K562 treated with DMSO at 1 percent for 24 hours (cell line): Measurements from ENCODE around the gene HARS1. TPM values are rescaled to one million over a fixed set of nuclear protein-coding genes. Genes with fewer than 3 reads are reported as not detected.

ENCODE experiments used
- total RNA-seq: library from RNA; unstranded; fragments of 300-600 nt; gene quantifications from 2 replicates; pipeline ENCODE4 v1.2.3, GENCODE V29; 2022; ENCODE audit warnings: low read depth; ENCODE audit not compliant: insufficient read depth

HARS1 gene, protein sequence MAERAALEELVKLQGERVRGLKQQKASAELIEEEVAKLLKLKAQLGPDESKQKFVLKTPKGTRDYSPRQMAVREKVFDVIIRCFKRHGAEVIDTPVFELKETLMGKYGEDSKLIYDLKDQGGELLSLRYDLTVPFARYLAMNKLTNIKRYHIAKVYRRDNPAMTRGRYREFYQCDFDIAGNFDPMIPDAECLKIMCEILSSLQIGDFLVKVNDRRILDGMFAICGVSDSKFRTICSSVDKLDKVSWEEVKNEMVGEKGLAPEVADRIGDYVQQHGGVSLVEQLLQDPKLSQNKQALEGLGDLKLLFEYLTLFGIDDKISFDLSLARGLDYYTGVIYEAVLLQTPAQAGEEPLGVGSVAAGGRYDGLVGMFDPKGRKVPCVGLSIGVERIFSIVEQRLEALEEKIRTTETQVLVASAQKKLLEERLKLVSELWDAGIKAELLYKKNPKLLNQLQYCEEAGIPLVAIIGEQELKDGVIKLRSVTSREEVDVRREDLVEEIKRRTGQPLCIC
- total RNA-seq, result 63.3 and 68.0 TPM in 2 replicates

GRCh38 chr5:140690941-140691924, at the start of gene HARS1, which contains the start of gene HARS2:
HARS1 (minus strand) TSS chr5:140691370; CDS start chr5:140691304, 66 bp downstream.
HARS2 (plus strand) TSS chr5:140691455; CDS start chr5:140691649, 194 bp downstream.

GRCh38 chr5:140700177-140701144, 9.3 kb upstream of the HARS1 start, which contains the start of gene ZMAT2:
ZMAT2 (plus strand) TSS chr5:140700447; CDS start chr5:140700461, 14 bp downstream.

DNA sequence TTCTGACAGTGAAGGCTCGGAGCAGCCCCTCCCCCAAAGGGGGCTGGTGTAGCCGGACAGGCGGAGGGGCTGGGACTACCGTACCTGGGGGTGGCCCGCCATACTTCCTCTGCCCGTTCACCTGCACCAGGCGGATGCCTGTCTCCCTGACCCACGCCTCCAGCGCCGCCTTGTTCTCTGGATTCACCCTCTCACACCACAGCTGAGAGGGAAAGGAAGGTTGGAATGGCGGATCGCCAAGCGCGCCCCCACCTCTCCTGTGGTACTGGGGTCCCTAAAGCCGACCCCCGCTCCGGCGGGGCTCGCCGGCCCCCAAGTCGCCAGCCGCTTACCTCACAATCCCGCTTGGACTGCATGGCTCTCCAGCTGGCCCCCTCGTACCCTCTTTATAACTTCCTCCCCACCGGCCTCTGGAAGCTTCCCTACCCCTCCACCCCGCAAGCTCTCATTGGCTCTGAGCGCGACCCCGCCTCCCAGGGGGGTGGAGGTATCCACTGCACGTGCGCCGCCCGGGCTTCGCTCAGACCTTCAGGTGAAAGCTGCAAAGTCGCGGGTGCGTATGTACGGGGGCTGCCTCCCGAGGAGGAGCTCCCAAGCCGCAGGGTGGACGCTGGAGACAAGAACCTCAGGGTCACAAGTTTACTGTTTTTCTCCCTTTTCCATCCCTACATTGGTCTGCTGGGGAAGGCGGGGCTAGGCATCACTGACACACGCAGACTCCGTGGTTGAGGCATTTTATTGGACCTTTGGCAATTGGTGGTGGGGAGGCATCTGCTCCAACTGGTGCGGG, 17.8 kb downstream of the HARS1 start, which contains the start of gene DND1:
TSS of gene DND1 (minus strand) at position 390 of the 790 bp plus-strand sequence. CDS start at position 356, 34 bp downstream.

DNA sequence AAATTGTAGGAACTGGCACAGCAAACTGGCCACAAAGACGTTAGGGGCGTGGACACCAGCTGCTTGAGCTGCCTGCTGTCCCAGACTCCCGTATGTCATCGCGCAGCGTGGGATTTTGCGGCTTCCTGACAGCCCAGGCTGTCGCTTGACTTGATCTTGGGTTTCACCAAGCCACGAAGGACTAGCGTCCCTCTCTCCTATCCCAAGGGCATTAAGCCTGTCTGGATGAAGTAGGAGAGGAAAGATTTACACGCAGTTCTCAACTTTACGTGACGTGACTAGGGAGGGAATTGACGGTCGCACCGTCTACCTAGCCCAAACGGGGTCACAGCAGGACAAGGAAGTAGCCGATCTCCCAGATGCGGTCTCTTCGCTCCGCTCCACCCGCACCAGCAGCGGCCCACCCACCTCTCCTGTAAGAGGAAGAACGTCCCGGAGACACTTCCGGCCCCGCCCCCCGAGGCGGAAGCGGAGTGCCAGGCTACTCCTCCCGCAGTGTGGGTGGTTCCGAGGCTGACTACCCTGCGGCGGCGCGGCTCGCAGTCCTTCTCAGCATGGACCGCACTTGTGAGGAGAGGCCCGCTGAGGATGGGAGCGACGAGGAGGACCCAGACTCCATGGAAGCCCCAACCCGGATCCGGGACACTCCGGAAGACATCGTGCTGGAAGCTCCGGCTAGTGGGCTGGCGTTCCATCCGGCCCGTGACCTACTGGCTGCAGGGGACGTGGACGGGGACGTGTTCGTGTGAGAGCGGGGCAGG, 26.6 kb downstream of the HARS1 start, which contains the start of gene WDR55:
TSS of gene WDR55 (plus strand) at position 546 of the 761 bp plus-strand sequence. CDS start at position 555, 9 bp downstream.

DNA sequence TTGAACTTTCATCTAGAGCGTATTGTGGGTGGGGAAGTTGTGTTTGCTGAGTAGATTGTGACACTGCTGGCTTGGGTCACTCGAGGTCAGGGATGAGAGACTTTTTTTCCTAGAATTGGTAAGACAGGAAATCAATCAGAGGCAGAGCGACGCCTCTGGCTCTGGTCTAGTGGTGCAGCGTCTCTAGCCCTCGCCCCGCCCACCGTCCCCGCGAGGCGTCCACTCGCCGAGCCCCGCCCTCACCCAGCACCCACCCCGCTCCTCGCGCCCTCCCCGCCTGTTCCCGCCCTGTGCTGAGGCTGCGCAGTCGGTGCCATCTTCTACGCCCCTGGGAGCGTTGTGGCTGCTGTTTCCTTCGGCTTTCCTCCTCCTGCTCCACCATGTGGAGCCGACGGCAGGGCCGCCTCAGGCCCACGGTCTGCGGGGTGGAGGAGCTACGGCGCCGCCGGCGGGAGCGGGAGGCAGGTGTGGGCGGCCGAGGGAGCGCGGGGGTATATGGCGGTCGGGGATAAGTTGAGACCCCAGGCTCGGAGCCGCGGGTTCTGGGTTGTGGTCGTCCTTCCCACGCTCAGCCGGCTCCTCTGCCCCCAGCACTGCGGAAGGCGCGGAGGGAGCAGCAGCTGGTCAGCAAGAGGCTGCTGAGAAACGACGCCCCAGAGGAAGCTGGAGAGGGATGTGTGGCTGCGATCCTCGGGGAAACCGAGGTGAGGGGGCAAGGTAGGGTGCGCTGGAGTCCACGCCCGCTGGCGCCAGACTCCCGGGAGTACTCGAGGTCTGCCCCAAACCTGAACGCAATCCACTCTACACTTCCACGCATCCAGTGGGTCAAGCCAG, 51.8 kb downstream of the HARS1 start, which contains the start of gene TMCO6:
TSS of gene TMCO6 (plus strand) at position 304 of the 834 bp plus-strand sequence. CDS start at position 381, 77 bp downstream.

DNA sequence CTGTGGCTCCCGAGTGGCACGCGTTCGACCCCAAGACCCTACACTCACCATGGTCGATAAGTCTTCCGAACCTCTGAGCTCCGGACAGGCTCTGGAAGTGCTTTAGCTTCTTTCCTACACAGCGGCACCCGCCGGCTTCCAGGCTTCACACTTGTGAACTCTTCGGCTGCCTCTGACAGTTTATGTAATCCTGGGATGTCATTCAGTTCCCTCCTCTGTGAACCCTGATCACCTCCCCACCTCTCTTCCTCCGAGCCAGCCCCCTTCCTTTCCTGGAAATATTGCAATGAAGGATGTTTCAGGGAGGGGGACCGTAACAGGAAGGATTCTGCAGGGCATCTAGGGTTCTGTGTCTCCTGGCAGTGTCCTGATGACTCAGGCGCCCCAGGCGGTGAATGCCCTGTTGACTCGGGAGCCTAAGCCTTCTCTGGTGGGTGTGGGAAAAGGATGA, 58.1 kb downstream of the HARS1 start, which contains the start of gene CD14:
TSS of gene CD14 (minus strand) at position 155 of the 451 bp plus-strand sequence. CDS start at position 51, 104 bp downstream.

Other genes starting within 250 kb of the HARS1 start
- 8.6 and 10.4 TPM in 2 replicates for gene EIF4EBP3, start 143.7 kb downstream of the HARS1 start, total RNA-seq
- gene SRA1, start 133.9 kb downstream of the HARS1 start, total RNA-seq, result 33.9 and 34.7 TPM in 2 replicates
- gene APBB3, start 126.8 kb downstream of the HARS1 start, total RNA-seq, result 15.1 and 17.3 TPM in 2 replicates
- 166 and 171 TPM in 2 replicates for gene SLC35A4, start 126.5 kb downstream of the HARS1 start, total RNA-seq
- gene CD14, start 58.2 kb downstream of the HARS1 start, total RNA-seq, result 1.1 and 1.6 TPM in 2 replicates
- 15.2 and 22.3 TPM in 2 replicates for gene TMCO6, start 51.9 kb downstream of the HARS1 start, total RNA-seq
- 215 and 263 TPM in 2 replicates for gene NDUFA2, start 43.7 kb downstream of the HARS1 start, total RNA-seq
- gene IK, start 43.5 kb downstream of the HARS1 start, total RNA-seq, result 149 and 175 TPM in 2 replicates
- 42.8 and 44.6 TPM in 2 replicates for gene WDR55, start 26.5 kb downstream of the HARS1 start, total RNA-seq
- gene DND1, start 17.8 kb downstream of the HARS1 start, total RNA-seq, result 2.2 and 4.9 TPM in 2 replicates
- 19.8 and 20.5 TPM in 2 replicates for gene HARS2, start 85 bp upstream of the HARS1 start, total RNA-seq
- gene ZMAT2, start 9.1 kb upstream of the HARS1 start, total RNA-seq, result 44.2 and 45.1 TPM in 2 replicates
- gene PCDHA1, start 94.8 kb upstream of the HARS1 start, total RNA-seq, result not detected in 2 replicates
- not detected in 2 replicates for gene PCDHA2, start 103.5 kb upstream of the HARS1 start, total RNA-seq
- not detected in 2 replicates for gene PCDHA3, start 109.7 kb upstream of the HARS1 start, total RNA-seq
- not detected in 2 replicates for gene PCDHA4, start 115.7 kb upstream of the HARS1 start, total RNA-seq
- gene PCDHA5, start 130.2 kb upstream of the HARS1 start, total RNA-seq, result 0.13 TPM in 1 of 2 replicates, not detected in the other
- gene PCDHA6, start 136.6 kb upstream of the HARS1 start, total RNA-seq, result not detected in 2 replicates
- not detected in 2 replicates for gene PCDHA7, start 142.9 kb upstream of the HARS1 start, total RNA-seq
- gene PCDHA8, start 149.8 kb upstream of the HARS1 start, total RNA-seq, result not detected in 2 replicates
- gene PCDHA9, start 157.0 kb upstream of the HARS1 start, total RNA-seq, result not detected in 2 replicates
- gene PCDHA10, start 164.5 kb upstream of the HARS1 start, total RNA-seq, result not detected in 2 replicates
- gene PCDHA11, start 177.6 kb upstream of the HARS1 start, total RNA-seq, result not detected in 2 replicates
- gene PCDHA12, start 183.9 kb upstream of the HARS1 start, total RNA-seq, result not detected in 2 replicates
- not detected in 2 replicates for gene PCDHA13, start 190.8 kb upstream of the HARS1 start, total RNA-seq
- not detected in 2 replicates for gene PCDHAC1, start 234.9 kb upstream of the HARS1 start, total RNA-seq